Measurements from ENCODE around the gene MAGEF1. TPM values are rescaled to one million over a fixed set of nuclear protein-coding genes. Genes with fewer than 3 reads are reported as not detected.

MAGEF1 gene
- total RNA-seq, 2 donors from 2014 or later = 61.3 to 86.5 TPM

DNA sequence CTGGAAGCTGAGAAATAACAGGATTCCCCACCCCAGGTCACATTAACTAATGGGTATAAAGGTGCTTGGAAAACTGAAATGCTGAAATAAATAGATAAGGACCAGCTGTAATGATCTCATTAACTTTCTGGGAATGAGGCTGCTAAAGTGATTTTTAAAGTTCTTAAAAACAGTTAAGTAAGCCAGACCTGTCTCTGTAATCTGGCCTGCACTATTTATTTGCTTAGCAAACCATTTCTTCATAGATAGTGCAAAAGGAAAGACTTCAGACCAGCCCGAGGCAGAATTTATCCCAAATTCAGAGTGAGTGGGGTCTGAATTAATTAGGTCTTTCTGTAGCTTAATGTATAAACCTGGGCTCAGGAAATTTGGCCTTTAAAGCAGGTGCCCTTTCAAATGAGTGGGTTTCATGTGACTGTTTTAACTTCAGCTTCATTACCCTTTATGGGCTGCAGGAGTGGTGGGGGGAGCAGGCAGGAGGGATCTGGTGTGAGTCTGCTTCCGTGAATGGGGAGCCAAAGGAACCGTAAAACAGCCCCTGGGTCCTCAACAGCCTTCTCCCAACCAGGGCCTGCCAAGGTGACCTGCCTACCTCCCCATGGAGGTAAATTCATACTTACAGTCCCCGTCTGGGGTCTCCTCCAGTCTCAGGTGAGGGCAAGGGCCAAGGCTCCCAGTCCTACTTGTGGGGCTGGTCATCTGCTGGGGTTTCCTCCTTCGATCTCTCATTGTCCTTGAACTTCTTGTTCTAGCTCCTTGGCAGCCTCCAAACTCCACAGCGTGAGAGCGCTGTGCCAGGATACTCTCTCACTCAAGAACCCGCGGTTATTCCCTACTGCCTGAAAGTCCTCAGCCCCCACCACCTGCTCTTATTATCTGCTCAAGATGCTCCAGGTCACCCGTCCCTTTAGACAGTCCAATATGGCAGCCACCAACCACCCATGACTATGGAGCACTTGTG, 31.2 kb downstream of the MAGEF1 start:
- WGBS, 2 experiments (ENCODE audit: insufficient coverage in 1 of 2, insufficient read length in 1 of 2) = 93 to 96% methylated on average over 6 to 10 of the region's 10 CpGs
- Histone ChIP-seq H3K27me3 (ENCODE audit: control insufficient read depth, insufficient read depth, low read length, poor library complexity, severe bottlenecking) (peaks cover 7% of the 10 kb centered on the region), H3K4me3 (ENCODE audit: low read length) (no peak overlapping the region), H3K27ac (ENCODE audit: low read depth, low read length) (no peak overlapping the region), H3K9me3 (ENCODE audit: control insufficient read depth, low read length) (no peaks in the 10 kb centered on the region), H3K36me3 (ENCODE audit: control insufficient read depth, insufficient read depth, low read length) (no peaks in the 10 kb centered on the region), H3K9ac (ENCODE audit: extremely low read depth, low read length, poor library complexity, severe bottlenecking) (no peak overlapping the region), H3K4me1 (ENCODE audit: control insufficient read depth, insufficient read depth, low read length) (peaks cover 18% of the 10 kb centered on the region)
- Mint-ChIP-seq H3K4me1 (peaks cover 33% of the 10 kb centered on the region), H3K9me3 (peaks cover 10% of the 10 kb centered on the region), H3K27me3 (ENCODE audit: insufficient read depth) (peaks cover 13% of the 10 kb centered on the region), H3K4me3 (no peak overlapping the region), H3K27ac (no peak overlapping the region), H3K36me3 (ENCODE audit: low read depth) (no peaks in the 10 kb centered on the region)
- DNase-seq = no peak
- TF ChIP-seq, protein P1, sequence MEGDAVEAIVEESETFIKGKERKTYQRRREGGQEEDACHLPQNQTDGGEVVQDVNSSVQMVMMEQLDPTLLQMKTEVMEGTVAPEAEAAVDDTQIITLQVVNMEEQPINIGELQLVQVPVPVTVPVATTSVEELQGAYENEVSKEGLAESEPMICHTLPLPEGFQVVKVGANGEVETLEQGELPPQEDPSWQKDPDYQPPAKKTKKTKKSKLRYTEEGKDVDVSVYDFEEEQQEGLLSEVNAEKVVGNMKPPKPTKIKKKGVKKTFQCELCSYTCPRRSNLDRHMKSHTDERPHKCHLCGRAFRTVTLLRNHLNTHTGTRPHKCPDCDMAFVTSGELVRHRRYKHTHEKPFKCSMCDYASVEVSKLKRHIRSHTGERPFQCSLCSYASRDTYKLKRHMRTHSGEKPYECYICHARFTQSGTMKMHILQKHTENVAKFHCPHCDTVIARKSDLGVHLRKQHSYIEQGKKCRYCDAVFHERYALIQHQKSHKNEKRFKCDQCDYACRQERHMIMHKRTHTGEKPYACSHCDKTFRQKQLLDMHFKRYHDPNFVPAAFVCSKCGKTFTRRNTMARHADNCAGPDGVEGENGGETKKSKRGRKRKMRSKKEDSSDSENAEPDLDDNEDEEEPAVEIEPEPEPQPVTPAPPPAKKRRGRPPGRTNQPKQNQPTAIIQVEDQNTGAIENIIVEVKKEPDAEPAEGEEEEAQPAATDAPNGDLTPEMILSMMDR (conservative IDR thresholded peaks at IDR 0.05) = no peak

DNA sequence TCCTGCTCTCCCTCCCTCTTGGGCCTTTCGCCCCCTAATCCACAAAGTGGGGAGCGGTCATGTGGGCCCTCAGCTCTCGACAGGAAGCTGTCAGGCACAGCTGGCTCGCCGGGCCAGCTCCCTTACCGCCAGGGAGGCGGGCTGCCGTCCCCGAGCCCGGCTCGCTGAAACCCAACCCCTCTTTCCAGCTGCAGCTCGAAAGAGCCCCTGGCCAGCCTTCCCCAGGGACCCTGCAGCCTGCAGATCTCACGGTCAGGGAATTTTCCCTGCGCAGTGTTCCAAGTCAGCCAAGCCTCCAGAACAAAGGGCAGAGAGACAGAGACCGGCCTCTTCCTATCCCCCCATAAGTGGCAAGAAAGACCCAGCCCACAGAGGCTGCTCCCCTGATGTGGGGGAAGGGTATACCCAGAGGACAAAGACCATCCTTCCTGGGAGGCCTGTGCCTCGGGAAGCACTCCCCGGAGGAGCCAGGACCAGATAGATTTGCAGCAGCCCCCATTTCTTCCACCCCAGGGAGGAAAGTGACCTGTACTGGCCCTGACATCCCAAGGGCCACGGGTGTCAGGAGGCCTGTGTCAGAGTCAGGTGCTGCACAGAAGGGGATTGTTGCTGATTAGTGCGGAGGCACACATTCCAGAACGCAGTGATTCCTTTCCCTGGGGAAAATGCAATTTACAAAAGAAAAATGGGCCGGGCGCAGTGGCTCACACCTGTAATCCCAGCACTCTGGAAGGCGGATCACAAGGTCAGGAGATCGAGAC, 32.6 kb downstream of the MAGEF1 start:
- H3K4me3 ChIP-seq (ENCODE audit: low read length) = no peak overlapping the region
- H3K27me3 Mint-ChIP-seq (ENCODE audit: insufficient read depth) = peaks cover 7% of the 10 kb centered on the region
- H3K9ac ChIP-seq (ENCODE audit: extremely low read depth, low read length, poor library complexity, severe bottlenecking) = no peak overlapping the region
- no peaks in the 10 kb centered on the region for H3K36me3 ChIP-seq (ENCODE audit: control insufficient read depth, insufficient read depth, low read length)
- TF ChIP-seq, protein P1 (conservative IDR thresholded peaks at IDR 0.05) = no peak
- H3K36me3 Mint-ChIP-seq (ENCODE audit: low read depth) = no peaks in the 10 kb centered on the region
- H3K4me1 Mint-ChIP-seq = peaks cover 35% of the 10 kb centered on the region
- peaks cover 4% of the 10 kb centered on the region for H3K9me3 Mint-ChIP-seq
- H3K27me3 ChIP-seq (ENCODE audit: control insufficient read depth, insufficient read depth, low read length, poor library complexity, severe bottlenecking) = peaks cover 7% of the 10 kb centered on the region
- WGBS, 2 experiments (ENCODE audit: insufficient coverage in 1 of 2, insufficient read length in 1 of 2) = 42 to 59% methylated on average over 6 to 24 of the region's 24 CpGs
- no peaks in the 10 kb centered on the region for H3K9me3 ChIP-seq (ENCODE audit: control insufficient read depth, low read length)
- H3K4me1 ChIP-seq (ENCODE audit: control insufficient read depth, insufficient read depth, low read length) = peaks cover 16% of the 10 kb centered on the region
- H3K4me3 Mint-ChIP-seq = no peak overlapping the region
- peak overlapping the region; percentile 74 for H3K27ac ChIP-seq (ENCODE audit: low read depth, low read length)
- peak; percentile 77 for DNase-seq
- no peak overlapping the region for H3K27ac Mint-ChIP-seq

DNA sequence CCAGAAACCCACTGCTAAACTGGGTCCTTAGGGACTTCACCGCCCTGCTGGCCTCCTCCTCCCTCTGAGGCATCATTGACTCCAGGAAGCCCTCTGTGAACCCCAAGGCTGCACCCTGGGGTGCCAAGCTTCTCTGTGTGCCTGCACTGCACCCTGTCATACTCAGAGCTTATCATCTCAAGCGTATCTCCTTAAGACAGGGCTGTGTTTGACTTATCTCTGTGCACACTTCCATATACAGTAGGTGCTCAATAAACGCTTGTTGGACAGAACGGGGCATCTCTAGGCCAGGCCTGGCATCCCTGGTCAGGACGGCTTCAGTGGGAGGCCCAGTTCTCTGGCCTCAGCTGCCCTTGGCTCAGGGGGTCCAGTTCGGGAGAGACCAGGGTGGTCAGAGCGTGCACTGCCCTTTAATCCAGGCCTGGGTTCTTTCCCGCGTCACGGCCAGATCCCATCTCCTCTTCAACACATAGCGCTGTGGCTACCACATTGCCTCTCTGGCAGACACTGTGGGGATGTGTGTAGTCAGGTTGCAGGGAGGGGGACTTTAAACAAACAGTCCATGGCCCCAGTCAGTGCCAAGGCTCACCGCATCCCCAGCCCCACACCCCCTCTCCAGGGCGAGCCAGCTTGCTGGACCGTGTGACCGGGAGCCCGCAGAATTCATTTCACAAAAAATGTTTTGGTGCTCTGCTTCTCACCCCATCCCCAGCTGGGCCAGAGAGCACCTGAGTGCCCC, 33.4 kb downstream of the MAGEF1 start:
- 93 to 94% methylated on average over 7 to 16 of the region's 16 CpGs for WGBS, 2 experiments (ENCODE audit: insufficient coverage in 1 of 2, insufficient read length in 1 of 2)
- Histone ChIP-seq H3K36me3 (ENCODE audit: control insufficient read depth, insufficient read depth, low read length) (no peaks in the 10 kb centered on the region), H3K4me3 (ENCODE audit: low read length) (no peak overlapping the region), H3K27me3 (ENCODE audit: control insufficient read depth, insufficient read depth, low read length, poor library complexity, severe bottlenecking) (peaks cover 7% of the 10 kb centered on the region), H3K9me3 (ENCODE audit: control insufficient read depth, low read length) (no peaks in the 10 kb centered on the region), H3K4me1 (ENCODE audit: control insufficient read depth, insufficient read depth, low read length) (peaks cover 18% of the 10 kb centered on the region), H3K9ac (ENCODE audit: extremely low read depth, low read length, poor library complexity, severe bottlenecking) (no peak overlapping the region), H3K27ac (ENCODE audit: low read depth, low read length) (peak overlapping the region; percentile 74)
- no peaks in the 10 kb centered on the region for H3K36me3 Mint-ChIP-seq (ENCODE audit: low read depth)
- no peak overlapping the region for H3K27ac Mint-ChIP-seq
- peaks cover 7% of the 10 kb centered on the region for H3K27me3 Mint-ChIP-seq (ENCODE audit: insufficient read depth)
- DNase-seq = peak; percentile 53
- TF ChIP-seq, protein P1 (conservative IDR thresholded peaks at IDR 0.05) = no peak
- no peaks in the 10 kb centered on the region for H3K9me3 Mint-ChIP-seq
- H3K4me1 Mint-ChIP-seq = peaks cover 37% of the 10 kb centered on the region
- no peak overlapping the region for H3K4me3 Mint-ChIP-seq
